ENCODE measurements around the gene GAS7. TPM values are rescaled to one million over a fixed set of nuclear protein-coding genes. Genes with fewer than 3 reads are reported as not detected.

GAS7 gene
- total and polyA plus RNA-seq, 2 experiments from 2014 or later, result 1.9 to 10.7 TPM

- no peak overlapping the region for H3K4me3 ChIP-seq
- H3K9me2 ChIP-seq (ENCODE audit: insufficient read depth), result 0 out of 2 replicates have a peak, but pooled peaks cover 7% of the 10 kb centered on the region
- DNase-seq (ENCODE audit: low spot score), result no peak
- no peaks in the 10 kb centered on the region for H3K4me1 Mint-ChIP-seq
- no peak overlapping the region for H3K27ac Mint-ChIP-seq
- no peak overlapping the region for H3K27ac ChIP-seq (ENCODE audit: low read depth)
- H3K9me3 Mint-ChIP-seq, result peaks cover 36% of the 10 kb centered on the region
- no peak overlapping the region for H3K4me2 ChIP-seq
- no peaks in the 10 kb centered on the region for H3K27me3 Mint-ChIP-seq (ENCODE audit: insufficient read depth, low read depth, poor library complexity)
- H3K36me3 Mint-ChIP-seq (ENCODE audit: low read depth), result peaks cover 6% of the 10 kb centered on the region; the same call in 1 of the 3 replicates
- no peak overlapping the region for H3K4me3 Mint-ChIP-seq
- H4K20me1 ChIP-seq (replicated peaks; ENCODE audit: insufficient read depth), result no peaks in the 10 kb centered on the region
- no peaks in the 10 kb centered on the region; the same call in 1 of the 2 replicates for H3K36me3 ChIP-seq (ENCODE audit: insufficient read depth)
- no peak overlapping the region for H2AFZ ChIP-seq
- H3K27me3 ChIP-seq (ENCODE audit: insufficient read depth), result no peaks in the 10 kb centered on the region
- H3K4me1 ChIP-seq (ENCODE audit: insufficient read depth), result no peaks in the 10 kb centered on the region
- no peaks in the 10 kb centered on the region for H3F3A ChIP-seq (replicated peaks; ENCODE audit: low read depth)
- H3K79me2 ChIP-seq (replicated peaks; ENCODE audit: insufficient read depth), result no peaks in the 10 kb centered on the region
- ATAC-seq, result no peak
- TF ChIP-seq ZNF462 (CRISPR knock-in tag; IDR thresholded peaks at IDR 0.05) (no peak), JUNB (IDR thresholded peaks at IDR 0.05; ENCODE audit: unreplicated experiment) (no peak), ETS1 (IDR thresholded peaks at IDR 0.05) (no peak), REST (IDR thresholded peaks at IDR 0.05; ENCODE audit: unreplicated experiment) (no peak), ZNF114 (CRISPR knock-in tag; IDR thresholded peaks at IDR 0.05) (no peak), EZH2 (IDR thresholded peaks at IDR 0.05; ENCODE audit: low read depth, unreplicated experiment) (no peak), CTCF (conservative IDR thresholded peaks at IDR 0.05; ENCODE audit: low read depth in 2 of 2) (no peak), STAT1 (IDR thresholded peaks at IDR 0.05; ENCODE audit: unreplicated experiment) (no peak), EZH2phosphoT487 (IDR thresholded peaks at IDR 0.05; ENCODE audit: unreplicated experiment) (no peak), POLR2AphosphoS5 (IDR thresholded peaks at IDR 0.05; ENCODE audit: low read depth) (no peak), CREB1 (CRISPR knock-in tag; IDR thresholded peaks at IDR 0.05; ENCODE audit: low read depth) (no peak), ZNF331 (CRISPR knock-in tag; IDR thresholded peaks at IDR 0.05; ENCODE audit: low read depth) (no peak), NANOG (IDR thresholded peaks at IDR 0.05; ENCODE audit: borderline replicate concordance) (no peak)
Observed at GRCh38 chr17:9883451-9883850, 315.0 kb downstream of the GAS7 start.
